HG02885 (cell line): ENCODE results near the gene POMGNT1.

Source experiments
- ATAC-seq: cut with Tn5 transposase; IDR thresholded peaks from one replicate; pipeline ENCODE4 v1.9.1; 2021; ENCODE audit warnings: mild to moderate bottlenecking; ENCODE audit not compliant: unreplicated experiment, poor library complexity

Gene POMGNT1

GRCh38 chr1:46160212-46160611 lies 38.0 kb downstream of the POMGNT1 start:
- ATAC-seq, result no peak

- ATAC-seq, result no peak
Observed at GRCh38 chr1:46159516-46159915, 38.7 kb downstream of the POMGNT1 start.

DNA sequence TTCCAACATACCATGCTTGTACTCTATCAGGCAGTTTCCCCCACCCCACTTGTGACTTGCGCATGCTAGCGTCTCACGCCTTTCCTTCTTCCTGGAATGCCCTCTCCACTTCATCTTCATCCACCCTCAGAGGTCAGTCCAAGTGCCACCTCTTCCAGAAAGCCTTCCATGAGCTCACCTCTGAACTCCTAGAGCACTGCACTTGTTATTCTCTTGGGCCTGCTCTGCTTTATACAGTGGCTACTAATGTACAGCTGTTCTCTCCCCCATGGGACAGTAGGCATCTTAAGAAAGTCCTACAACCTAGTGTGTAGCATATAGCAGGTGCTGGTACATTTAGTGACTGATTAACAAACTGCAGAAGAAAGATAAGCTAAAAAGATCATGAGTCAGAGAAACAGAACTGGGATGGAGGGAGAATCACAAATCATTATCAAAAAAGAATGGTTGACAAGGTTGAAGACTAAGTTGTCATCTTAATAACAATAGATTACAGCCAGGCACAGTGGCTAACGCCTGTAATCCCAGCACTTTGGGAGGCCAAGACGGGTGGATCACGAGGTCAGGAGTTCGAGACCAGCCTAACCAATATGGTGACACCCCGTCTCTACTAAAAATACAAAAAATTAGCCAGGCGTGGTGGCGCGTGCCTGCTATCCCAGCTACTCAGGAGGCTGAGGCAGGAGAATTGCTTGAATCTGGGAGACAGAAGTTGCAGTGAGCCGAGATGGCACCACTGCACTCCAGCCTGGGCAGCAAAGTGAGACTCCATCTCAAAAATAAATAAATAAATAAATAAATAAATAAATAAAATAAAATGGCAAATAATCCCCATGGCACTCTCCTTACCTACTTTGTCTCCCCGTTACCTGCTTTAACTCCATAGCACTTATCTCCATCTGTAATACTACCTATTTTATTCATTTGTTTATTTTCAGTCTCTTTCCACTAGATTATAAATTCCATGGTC lies 39.6 kb downstream of the POMGNT1 start:
- no peak for ATAC-seq

DNA sequence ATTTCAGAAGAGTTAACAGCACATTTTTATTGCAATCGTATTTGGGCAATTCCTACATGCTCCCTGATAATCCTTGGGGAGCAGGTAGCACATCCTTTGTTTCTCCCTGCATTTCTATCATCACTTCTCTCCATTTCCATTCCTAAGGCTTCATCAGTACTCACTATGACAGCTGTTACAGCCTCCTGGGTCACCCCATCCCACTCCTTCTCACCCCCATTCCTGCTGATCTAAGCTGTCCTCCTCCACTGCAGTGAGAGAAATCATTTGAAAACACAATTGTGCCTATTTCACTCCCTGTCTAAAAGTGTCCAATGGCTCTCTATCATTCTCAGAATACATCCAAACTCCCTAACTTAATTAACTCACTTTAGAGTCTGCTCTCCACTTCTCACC lies 40.3 kb downstream of the POMGNT1 start:
- no peak for ATAC-seq

GRCh38 chr1:46153732-46154131 lies 44.5 kb downstream of the POMGNT1 start:
- no peak for ATAC-seq

DNA sequence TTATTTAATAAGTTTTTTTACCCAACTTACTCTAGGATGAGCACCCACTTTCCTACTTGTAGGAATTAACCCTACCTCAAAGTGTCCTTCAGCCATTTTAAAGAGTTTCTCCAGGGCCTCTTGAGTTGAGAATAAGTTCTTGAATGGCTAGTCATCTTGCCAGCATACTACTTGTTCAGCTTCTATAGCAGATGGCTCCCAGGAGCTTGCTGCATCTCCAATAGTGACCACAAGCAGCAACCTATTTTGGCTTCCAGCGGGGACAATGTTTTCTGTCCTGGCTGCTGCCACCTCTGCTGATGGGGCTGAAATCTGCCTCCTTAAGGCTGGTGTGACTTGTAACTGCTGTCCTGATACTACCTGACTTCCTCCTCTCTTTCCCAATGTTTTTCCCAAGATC lies 45.0 kb downstream of the POMGNT1 start:
- no peak for ATAC-seq

DNA sequence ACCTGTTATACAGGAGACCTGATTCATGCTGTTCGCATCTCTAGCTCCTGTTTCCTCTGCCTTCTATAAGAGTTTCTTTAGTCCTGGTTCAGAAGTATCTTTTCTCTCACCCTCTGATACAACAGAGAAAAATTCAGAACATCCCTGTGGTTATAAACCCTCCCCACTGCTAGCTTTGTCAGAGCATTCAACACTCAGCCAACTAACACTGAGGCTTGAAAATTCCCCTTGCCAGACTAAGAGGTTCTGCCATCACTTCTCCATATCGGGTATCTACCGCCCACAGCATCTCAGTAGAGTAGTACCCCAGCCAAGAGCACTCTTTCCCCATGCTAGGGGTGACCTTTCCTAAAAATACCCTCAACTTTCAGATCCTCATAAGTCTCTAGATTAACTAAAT lies 46.2 kb downstream of the POMGNT1 start:
- no peak for ATAC-seq

- no peak for ATAC-seq
Observed at GRCh38 chr1:46150085-46150484, 48.1 kb downstream of the POMGNT1 start.

DNA sequence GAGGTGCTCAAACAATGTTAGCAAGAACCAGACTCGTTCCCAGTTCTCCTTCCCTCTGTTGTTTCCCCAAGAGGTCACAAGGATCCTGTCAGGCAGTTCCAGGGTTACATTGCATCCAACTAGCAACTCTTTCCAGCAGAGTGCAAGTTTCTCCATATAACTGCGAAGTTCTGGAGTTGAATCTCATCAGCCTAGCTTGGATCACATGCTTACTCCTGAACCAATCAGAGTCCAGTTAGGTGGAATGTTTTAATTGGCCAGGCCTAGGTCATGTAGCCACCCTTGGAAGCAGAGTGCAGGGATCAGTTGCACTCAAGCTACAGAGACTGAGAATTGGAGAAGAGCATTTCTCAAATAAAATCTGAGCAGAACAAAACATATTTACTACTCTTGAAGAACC lies 49.9 kb downstream of the POMGNT1 start:
- ATAC-seq, result no peak
